Aorta (tissue), 5 donors: ENCODE data around the gene PTPRG. TPM values are rescaled to one million over a fixed set of nuclear protein-coding genes. Genes with fewer than 3 reads are reported as not detected.

Source experiments
- ATAC-seq: fragments of 200-7000 bp; cut with Tn5 transposase; one replicate; pipeline ENCODE4 v1.9.1; 2022; ENCODE audit warnings: moderate library complexity; ENCODE audit not compliant: low FRiP score
- DNase-seq, 2 donors: peaks; one replicate each; pipeline ENCODE4 v3.0.0-alpha.2; 2020
- H3K27ac ChIP-seq, 2 donors: one replicate each; pipeline ENCODE4 v1.5.1; 2013; ENCODE audit warnings: low read length in 2 of 2, mild to moderate bottlenecking in 2 of 2, moderate library complexity in 2 of 2, control low read depth in 1 of 2, inconsistent platforms in 1 of 2, low read depth in 1 of 2
- H3K27me3 ChIP-seq, 2 donors: one replicate each; pipeline ENCODE4 v1.6.1; 2013; ENCODE audit warnings: control low read depth in 1 of 2, low read length in 1 of 2, mild to moderate bottlenecking in 1 of 2, moderate library complexity in 1 of 2; ENCODE audit not compliant: insufficient read depth in 2 of 2, control insufficient read depth in 1 of 2
- H3K36me3 ChIP-seq, 2 donors: one replicate each; pipeline ENCODE4 v1.6.1; 2013; ENCODE audit warnings: control low read depth in 1 of 2, low read length in 1 of 2, mild to moderate bottlenecking in 1 of 2; ENCODE audit not compliant: insufficient read depth in 2 of 2, control insufficient read depth in 1 of 2
- H3K4me1 ChIP-seq, 2 donors: one replicate each; pipeline ENCODE4 v1.6.1; 2013; ENCODE audit warnings: low read length in 2 of 2, control low read depth in 1 of 2, mild to moderate bottlenecking in 1 of 2, moderate library complexity in 1 of 2; ENCODE audit not compliant: insufficient read depth in 2 of 2, control insufficient read depth in 1 of 2
- H3K4me3 ChIP-seq, 2 donors: one replicate each; pipeline ENCODE4 v1.5.1; 2013; ENCODE audit warnings: low read length in 2 of 2, control low read depth in 1 of 2, mild to moderate bottlenecking in 1 of 2
- H3K9me3 ChIP-seq: one replicate; pipeline ENCODE4 v1.6.1; 2013; ENCODE audit warnings: mild to moderate bottlenecking, low read length; ENCODE audit not compliant: control insufficient read depth
- WGBS, 2 donors: extraction: QIAGEN DNeasy Blood & Tissue Kit; methylation state at CpG; one replicate each; pipeline ENCODE4 v1.1.7; 2013; 5-methylcytosine and 5-hydroxymethylcytosine counted together
- intact Hi-C, 2 donors: fragments of 100-400 bp; cut with DNase I; formaldehyde crosslinking; loops; one replicate each; pipeline versions ENCODE4 v1.14.2 to v1.15.0; 2022
- polyA plus RNA-seq, 2 donors: library from polyadenylated mRNA; stranded (reverse); fragments of 200-250 nt; gene quantifications; one replicate each; pipeline ENCODE4 v1.2.3, GENCODE V29; 2013
- total RNA-seq, 2 donors: library from RNA; stranded (reverse); fragmentation: NEBNext Ultra II Directional; extraction: Animal tissue kit (Norgen Biotek cat#: 25700); gene quantifications; one replicate each; pipeline ENCODE4 v1.2.1, GENCODE V29; 2021
- donor health status: healthy with polysubstance abuse.
- donor health status: Bipolar disorder and iron deficiency.
- donor health status: DM: no; HTN: no; CAD: no.
- donor health status: DM: no; HTN: no; CAD: no.
- donor health status: DM: yes; HTN: yes; CAD: no.

The PTPRG gene
- total and polyA plus RNA-seq, 4 donors, result 5.3 to 150 (median 52.4) TPM

- H3K36me3 ChIP-seq, result no peaks in the 10 kb centered on the region
- H3K27ac ChIP-seq, result no peak overlapping the region
- H3K9me3 ChIP-seq, result no peaks in the 10 kb centered on the region
- no peak for DNase-seq
- no peak for ATAC-seq
- no peaks in the 10 kb centered on the region for H3K4me1 ChIP-seq
- WGBS, 2 donors, result 79 to 87% methylated on average over 3 of the region's 3 CpGs
- intact Hi-C loops, result no loop called here
- no peak overlapping the region for H3K4me3 ChIP-seq
- no peaks in the 10 kb centered on the region for H3K27me3 ChIP-seq
These were observed 453.7 kb downstream of the PTPRG start for GRCh38 chr3:62015111-62015510.

GRCh38 chr3:62019906-62020305 lies 458.5 kb downstream of the PTPRG start:
- H3K27ac ChIP-seq, result no peak overlapping the region
- H3K9me3 ChIP-seq, result no peaks in the 10 kb centered on the region
- DNase-seq (no peak), ATAC-seq (no peak)
- H3K27me3 ChIP-seq, result no peaks in the 10 kb centered on the region
- no peaks in the 10 kb centered on the region for H3K4me1 ChIP-seq
- H3K4me3 ChIP-seq, result no peak overlapping the region
- 47 to 54% methylated on average over 1 of the region's 1 CpG for WGBS, 2 donors
- H3K36me3 ChIP-seq, result no peaks in the 10 kb centered on the region
- intact Hi-C loops, result no loop called here

- DNase-seq (no peak), ATAC-seq (no peak)
- intact Hi-C loops, result no loop called here
These were observed 459.3 kb downstream of the PTPRG start for GRCh38 chr3:62020706-62021105.

GRCh38 chr3:62022312-62022711 lies 460.9 kb downstream of the PTPRG start:
- Histone ChIP-seq H3K36me3 (no peaks in the 10 kb centered on the region), H3K4me1 (no peaks in the 10 kb centered on the region), H3K27me3 (no peaks in the 10 kb centered on the region), H3K9me3 (no peaks in the 10 kb centered on the region), H3K4me3 (no peak overlapping the region), H3K27ac (no peak overlapping the region)
- ATAC-seq, result no peak
- intact Hi-C loops, result no loop called here
- 95 to 96% methylated on average over 4 of the region's 4 CpGs for WGBS, 2 donors
- no peak for DNase-seq

More at GRCh38 chr3:62020706-62021105, 459.3 kb downstream of the PTPRG start:
- no peaks in the 10 kb centered on the region for H3K27me3 ChIP-seq
- 90 to 93% methylated on average over 2 of the region's 2 CpGs for WGBS, 2 donors
- H3K27ac ChIP-seq, result no peak overlapping the region
- no peaks in the 10 kb centered on the region for H3K9me3 ChIP-seq
- no peaks in the 10 kb centered on the region for H3K36me3 ChIP-seq
- no peaks in the 10 kb centered on the region for H3K4me1 ChIP-seq
- H3K4me3 ChIP-seq, result no peak overlapping the region

GRCh38 chr3:62024882-62025281 lies 463.5 kb downstream of the PTPRG start:
- Histone ChIP-seq H3K4me1 (peaks cover 0 to 4% of the 10 kb centered on the region in 2 donors), H3K27ac (no peak overlapping the region), H3K9me3 (no peaks in the 10 kb centered on the region), H3K4me3 (no peak overlapping the region), H3K27me3 (no peaks in the 10 kb centered on the region), H3K36me3 (no peaks in the 10 kb centered on the region)
- DNase-seq, result no peak
- 80% methylated on average over 3 of the region's 3 CpGs for WGBS, 2 donors
- no peak for ATAC-seq
- intact Hi-C loops, result no loop called here

GRCh38 chr3:62025913-62026312 lies 464.5 kb downstream of the PTPRG start:
- Histone ChIP-seq H3K9me3 (no peaks in the 10 kb centered on the region), H3K4me3 (no peak overlapping the region), H3K36me3 (no peaks in the 10 kb centered on the region), H3K27me3 (no peaks in the 10 kb centered on the region), H3K27ac (no peak overlapping the region), H3K4me1 (peaks cover 0 to 4% of the 10 kb centered on the region in 2 donors)
- intact Hi-C loops, result no loop called here
- DNase-seq (no peak), ATAC-seq (no peak)
- WGBS, 2 donors, result 100% methylated on average over 1 of the region's 1 CpG

- intact Hi-C loops, result no loop called here
- Histone ChIP-seq H3K27me3 (no peaks in the 10 kb centered on the region), H3K36me3 (no peaks in the 10 kb centered on the region), H3K9me3 (no peaks in the 10 kb centered on the region), H3K4me3 (no peak overlapping the region), H3K27ac (no peak overlapping the region), H3K4me1 (peaks cover 0 to 4% of the 10 kb centered on the region in 2 donors)
- ATAC-seq (no peak), DNase-seq (no peak)
- 91 to 93% methylated on average over 4 of the region's 4 CpGs for WGBS, 2 donors
These were observed 465.9 kb downstream of the PTPRG start for GRCh38 chr3:62027241-62027640.

- intact Hi-C loops, result no loop called here
These were observed 466.4 kb downstream of the PTPRG start for GRCh38 chr3:62027796-62028195.

GRCh38 chr3:62028236-62028635 lies 466.9 kb downstream of the PTPRG start:
- Histone ChIP-seq H3K4me3 (no peak overlapping the region), H3K36me3 (no peaks in the 10 kb centered on the region), H3K4me1 (peaks cover 0 to 4% of the 10 kb centered on the region in 2 donors), H3K9me3 (no peaks in the 10 kb centered on the region), H3K27ac (no peak overlapping the region), H3K27me3 (no peaks in the 10 kb centered on the region)
- intact Hi-C loops, result no loop called here
- WGBS, 2 donors, result 96% methylated on average over 5 of the region's 5 CpGs
- ATAC-seq, result no peak
- no peak for DNase-seq

More at GRCh38 chr3:62027796-62028195, 466.4 kb downstream of the PTPRG start:
- ATAC-seq (no peak), DNase-seq (no peak)
- 44 to 73% methylated on average over 5 of the region's 5 CpGs for WGBS, 2 donors
- Histone ChIP-seq H3K27me3 (no peaks in the 10 kb centered on the region), H3K4me1 (peaks cover 0 to 4% of the 10 kb centered on the region in 2 donors), H3K4me3 (no peak overlapping the region), H3K27ac (no peak overlapping the region), H3K9me3 (no peaks in the 10 kb centered on the region), H3K36me3 (no peaks in the 10 kb centered on the region)
